NCI-H187 (cell line): ENCODE results near the gene RALGAPA2.

Experiments used
- DNase-seq, 2 experiments: peaks; one replicate each; lab custom pipeline; 2025; lab: John Stamatoyannopoulos, UW

RALGAPA2 gene

DNA sequence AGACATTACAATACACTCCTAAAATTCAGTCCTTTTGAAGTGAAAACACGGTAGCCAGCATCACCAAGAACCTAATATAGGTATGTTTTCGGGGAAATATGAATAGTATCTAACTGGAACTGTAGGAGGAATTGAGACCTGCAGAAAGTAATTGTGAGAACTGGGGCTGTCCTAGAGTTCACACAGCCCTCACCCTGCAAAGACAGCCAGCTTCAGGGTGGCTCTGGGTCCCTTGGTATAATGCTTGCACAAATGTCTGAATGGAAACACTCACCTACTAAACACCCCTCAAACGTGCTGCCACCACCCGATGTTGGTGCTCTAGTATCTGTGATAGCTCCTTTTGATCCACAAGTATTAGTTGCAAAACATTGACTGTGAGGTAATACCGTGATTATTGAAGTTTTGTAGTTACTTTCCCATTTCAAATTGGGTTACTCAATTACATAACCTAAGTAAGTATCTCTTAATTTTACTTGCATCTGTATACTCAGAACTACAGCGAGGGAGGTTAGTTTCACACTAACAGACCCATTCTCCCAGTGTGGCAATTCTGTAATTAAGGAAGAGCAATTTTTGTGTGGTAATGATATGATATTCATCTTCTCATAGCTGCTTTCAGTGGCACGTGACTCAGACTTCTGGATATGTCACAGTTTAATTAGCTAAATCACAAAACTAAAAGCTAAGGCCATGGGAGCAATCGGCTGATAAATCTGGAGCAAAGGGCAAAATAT lies 215.0 kb downstream of the RALGAPA2 start:
- DNase-seq = no peak

DNA sequence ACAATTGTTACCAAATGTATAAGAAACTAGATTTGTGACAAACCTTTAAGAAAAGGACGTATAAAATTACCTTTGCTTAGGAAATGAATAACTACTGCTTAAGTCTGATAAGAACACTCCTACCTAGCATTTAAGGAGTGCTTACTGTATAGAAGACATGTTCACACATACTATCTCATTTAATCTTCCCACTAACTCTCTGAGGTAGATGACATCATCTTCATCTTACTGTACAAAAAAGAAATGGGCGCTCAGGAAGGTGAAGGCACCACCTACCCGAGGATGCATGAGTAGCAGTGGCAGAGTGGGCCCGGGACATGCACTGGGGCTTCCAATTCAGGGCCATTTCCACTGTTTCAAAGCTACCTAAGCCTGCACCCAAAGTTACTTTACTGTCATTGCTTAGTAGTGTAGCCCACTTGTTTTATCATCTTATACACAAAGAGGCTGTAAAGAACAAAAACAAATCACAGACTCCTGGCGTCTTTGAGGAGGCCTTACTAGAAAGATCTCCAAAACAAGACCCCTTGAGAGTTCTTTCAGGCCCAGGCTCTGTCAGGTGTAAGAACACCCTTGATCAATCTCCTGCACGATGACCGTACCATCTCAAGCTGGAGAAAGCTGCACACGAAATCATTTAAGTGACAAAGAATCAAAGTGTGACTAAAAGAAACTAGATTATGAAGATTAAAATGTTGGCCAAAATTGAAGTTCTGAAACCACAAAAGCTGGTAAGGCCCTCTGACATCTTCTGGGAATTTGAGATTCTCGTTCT lies 216.5 kb downstream of the RALGAPA2 start:
- DNase-seq = no peak

DNA sequence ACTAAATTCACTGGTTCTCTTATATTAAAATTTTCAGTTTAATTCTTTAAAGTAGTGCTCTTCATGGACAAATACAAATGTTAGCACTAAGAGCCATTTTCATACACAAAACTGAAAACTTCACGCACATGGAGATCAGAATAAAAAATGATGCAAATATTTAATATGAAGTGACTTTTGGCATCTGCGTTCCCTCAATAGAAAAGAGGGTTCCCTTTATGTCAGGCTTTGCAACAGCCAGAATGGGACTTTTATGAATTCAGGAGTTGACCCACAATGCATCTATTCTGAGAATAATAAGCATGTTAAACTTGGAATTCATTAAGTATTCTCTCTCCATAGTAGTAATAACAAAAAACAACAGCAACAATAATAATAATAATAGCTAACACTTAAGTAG lies 218.7 kb downstream of the RALGAPA2 start:
- no peak for DNase-seq

DNA sequence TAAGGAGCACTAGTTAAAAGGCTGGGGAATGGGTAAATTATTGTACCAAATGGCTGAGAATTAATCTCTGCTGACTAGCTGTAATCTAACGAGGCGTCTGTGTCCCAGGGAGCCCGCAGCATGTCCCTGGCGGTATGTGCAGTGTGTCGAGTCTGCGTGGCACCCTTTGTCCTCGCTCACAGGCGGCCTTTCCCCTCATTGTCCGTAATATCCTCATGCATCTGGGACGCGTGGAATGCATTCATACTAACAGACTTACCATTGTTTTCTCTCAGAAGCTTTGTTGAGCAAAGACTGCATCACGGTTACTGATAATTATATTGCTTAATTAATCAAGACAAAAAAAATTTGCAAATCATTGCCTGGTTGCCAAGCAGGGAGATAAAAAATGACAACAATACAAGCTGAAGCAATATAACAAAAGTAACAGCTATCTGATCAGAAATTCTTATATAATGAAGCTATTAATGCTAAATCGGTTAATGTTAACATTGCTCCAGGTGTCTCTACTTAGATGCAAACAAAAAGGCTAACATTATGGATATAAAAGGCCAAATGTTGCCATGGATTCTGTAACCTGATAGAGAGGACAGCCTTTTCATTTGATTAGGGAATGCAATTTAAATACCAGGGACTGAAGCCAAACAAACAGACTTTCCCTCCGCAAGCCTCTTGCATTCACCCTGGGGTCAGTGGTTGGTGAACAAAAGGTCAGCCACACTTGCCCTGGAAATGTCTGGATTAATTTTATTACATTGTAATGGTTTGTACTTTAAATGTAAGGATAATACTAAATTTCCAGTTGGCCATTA lies 219.7 kb downstream of the RALGAPA2 start:
- no peak for DNase-seq

DNA sequence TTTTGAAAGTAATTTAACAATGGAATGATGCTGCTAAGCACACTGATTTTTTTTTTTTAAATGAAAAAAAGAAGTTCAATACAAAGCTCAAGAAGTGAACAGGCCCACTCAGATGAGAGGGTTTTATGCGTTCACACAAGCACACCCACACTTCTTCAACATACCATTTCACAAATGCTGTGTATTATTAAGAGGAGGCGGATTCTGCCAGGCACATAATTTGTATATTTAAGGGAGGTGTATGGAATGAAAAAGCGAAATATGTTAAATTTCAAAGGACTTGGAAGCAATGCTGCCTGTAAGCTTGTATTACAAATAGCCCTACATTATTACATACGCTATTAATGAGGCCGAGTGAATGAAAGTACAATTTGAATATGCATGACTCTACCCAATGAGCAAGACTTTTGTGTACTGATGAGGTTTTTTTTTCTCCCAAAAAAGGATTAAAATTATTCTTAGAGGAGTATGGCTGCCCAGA lies 220.6 kb downstream of the RALGAPA2 start:
- no peak for DNase-seq

DNA sequence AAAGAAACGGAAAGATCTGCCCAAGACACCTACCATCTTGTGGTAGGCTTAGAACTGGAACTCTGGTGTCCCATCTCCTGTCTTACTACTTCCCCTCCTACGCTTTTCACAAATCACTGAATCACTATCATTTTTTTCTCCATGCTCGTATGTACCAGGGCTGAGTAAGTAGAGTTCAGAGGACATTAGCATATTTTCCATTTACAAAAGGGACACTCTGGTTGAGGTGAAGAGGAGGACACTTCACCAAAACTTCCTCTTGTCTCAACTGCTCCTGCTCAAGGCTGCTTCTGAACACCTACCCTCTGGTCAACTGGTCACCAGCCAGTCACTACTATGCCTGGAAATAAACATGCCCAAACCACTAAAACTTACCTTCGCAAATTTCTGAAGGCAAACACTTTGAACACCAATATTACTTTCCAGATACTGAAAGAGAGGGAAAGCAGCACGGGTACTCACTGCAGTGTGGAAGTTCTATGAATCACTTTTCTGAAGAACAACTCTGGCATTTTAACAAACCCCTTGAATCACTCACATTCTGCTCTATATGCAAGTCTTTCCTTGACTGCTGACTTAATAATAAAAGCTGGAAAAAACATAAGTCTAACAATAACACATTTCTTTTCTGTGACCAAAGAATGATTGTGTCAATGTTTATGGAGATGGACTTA lies 221.2 kb downstream of the RALGAPA2 start:
- DNase-seq = no peak

DNA sequence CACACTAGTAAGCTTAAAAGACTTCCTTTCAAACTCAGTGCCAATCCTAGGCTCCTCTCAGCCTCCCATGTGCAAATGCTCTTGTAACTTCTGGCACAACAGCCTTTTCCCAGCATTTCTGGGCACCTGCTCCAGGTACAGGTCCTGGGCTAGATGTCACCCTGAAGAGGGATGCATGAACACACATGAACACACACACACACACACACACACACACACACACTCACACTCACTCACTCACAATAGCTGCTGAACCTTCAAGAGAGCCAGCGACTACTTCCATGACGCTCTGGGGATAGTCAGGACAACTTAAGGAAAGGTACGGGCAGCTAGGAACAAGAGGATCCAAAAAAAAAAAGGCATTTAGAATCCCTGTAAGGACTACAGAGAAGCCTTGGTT lies 221.8 kb downstream of the RALGAPA2 start:
- DNase-seq = no peak

DNA sequence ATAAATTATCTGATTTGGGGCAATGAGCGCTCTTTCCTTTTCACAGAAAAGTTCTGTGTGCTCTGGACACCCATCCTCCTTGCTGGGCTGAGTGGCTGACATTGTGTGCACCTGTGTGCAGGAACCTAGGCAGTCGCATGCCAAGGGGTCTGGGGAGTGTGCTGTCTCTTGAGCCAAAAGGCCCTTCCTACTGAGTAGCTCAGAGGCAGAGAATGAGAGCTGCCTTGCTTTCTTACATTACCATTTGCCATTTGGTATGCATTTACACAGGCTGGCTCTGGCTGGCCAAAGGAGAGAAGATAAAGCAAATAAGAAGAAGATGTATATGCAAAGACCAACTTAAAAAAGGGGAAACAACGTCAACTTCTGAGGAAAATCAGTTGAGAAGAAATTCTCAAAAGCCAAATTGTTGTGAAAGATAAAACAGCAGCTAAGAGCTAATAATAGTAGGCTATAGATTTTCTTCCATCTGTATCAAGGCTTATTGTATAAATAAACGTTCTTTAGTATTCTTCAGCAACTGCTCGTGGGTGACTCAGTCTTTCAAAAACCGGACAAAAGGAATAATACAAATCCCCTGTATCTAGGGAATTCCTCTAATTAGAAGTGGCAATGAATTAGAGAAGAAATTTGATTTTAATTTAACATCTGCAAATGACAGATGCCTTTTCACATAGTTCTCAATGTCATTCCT lies 222.6 kb downstream of the RALGAPA2 start:
- no peak for DNase-seq

DNA sequence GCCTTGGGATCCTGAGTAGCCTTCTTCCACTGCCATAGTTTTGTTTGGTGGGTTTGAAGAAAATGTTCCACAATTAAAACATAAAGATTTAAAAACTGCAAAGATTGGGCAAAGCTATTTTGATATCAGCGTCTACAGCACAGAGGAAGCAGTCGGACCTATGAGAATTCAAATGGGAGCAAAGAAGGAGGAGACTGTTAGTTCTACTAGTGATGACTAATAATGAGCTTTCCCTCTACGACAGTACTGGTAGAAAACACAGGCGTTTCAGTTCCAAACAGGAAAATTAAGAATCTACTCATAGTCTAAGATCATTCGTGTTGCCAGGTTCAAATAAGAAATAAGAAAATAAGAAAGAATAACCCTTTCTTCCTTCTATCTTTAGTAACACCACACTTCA lies 223.4 kb downstream of the RALGAPA2 start:
- DNase-seq = no peak

DNA sequence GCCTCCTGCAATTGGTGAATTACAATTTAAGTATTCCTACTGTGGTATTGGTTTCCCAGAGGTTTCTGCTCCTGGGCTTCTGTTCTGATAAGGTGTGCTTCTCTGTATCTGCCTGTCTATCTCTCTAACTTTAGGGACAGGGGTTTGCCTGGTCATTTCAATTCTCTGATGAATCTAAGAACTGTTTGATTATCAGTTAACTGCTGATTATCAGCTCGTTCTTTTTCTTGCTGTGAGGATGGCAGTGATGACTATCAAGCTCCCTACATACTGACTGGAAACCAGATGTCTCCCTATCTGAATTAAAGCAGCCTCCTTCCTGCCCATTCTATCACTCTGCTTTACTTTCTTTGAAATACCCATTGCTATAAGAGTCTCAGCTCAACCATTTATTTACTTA lies 224.1 kb downstream of the RALGAPA2 start:
- no peak for DNase-seq

DNA sequence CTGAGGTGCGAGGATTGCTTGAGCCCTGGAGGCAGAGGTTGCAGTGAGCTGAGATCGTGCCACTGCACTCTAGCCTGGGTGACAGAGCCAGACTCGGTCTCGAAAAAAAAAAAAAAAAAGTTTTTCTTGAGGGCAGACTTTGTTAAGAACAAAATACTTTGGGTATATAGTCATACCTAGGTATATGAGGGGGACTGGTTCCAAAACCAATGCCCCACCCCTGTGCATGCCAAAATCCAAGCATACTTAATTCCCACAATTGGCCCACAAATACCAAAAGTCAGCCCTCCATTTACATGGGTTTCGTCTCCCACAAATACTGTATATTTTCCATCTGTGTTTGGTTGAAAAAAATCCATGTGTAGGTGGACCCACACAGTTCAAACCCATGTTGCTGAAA lies 224.6 kb downstream of the RALGAPA2 start:
- no peak for DNase-seq

DNA sequence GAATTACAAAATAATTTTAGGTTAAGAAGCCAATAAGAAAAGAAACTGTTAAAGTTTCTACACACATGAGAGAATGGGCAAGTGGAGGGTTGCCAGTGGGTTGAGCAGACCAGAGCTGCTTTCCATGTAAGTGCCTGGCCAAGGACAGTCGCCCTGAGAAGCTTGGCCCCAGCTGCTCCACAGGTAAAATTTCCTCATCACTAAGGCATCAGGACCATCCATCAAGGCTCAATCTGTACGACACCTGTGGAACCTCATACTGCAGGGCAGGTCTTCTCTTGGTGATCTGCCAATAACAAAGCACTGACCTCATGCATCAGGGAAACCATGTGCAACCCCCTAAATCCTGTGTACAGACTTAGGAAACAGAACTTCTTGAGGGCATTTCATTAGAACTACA lies 229.1 kb downstream of the RALGAPA2 start:
- no peak for DNase-seq

DNA sequence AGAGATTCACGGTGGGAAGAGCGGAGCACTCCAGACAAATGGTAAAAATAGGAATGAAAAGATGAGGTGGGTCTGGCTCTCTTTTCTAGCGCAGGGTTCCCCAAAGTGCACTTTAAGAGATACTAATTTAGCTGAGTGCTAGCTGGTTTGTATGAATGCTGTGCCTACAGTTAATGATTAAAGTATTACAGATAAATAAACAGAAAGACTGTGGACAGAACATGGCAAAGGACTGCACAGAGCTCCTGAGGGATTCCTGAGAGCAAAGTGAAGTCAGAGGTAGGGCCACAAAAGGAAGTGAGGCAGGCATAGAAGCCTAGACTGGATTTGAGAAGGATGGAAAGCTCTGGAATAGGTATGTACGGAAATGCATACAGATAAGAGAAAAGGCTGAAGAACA lies 230.0 kb downstream of the RALGAPA2 start:
- DNase-seq = no peak

DNA sequence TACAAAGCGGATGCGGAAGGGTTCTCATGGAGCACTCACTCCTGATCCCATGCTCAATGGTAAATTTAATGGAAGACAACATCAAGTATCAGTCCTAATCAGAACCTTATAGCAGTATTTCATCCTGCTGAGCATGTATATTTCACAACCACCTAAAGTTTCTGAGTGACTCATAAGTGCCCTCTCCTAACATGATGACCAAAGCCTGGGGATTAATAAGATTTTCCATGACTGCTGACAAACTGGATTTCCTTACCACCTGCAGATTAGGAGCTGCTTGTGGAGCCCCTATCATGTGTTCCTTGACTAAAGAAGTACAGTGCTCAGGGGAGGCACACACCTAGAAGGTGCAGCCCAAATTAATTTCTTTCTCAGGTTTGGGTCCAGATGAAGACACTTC lies 231.8 kb downstream of the RALGAPA2 start:
- DNase-seq = no peak

DNA sequence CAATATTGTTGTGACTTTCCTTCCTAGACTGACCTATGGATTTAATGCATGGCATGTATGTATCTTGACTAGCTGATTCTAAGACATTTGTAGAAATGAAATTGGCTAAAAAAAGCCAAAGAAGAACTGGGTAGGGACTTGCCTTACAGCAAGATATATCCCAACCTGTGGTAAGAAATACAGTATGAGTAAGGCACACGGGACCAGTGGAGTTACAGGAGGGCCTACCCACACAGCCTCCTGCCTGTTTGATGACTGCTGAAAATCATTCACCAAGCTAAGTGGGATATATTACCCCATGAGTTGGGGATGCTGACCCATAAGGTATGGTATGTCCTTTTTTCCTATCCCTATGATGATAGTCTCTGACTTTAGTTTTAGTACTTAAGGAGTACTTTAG lies 232.3 kb downstream of the RALGAPA2 start:
- no peak for DNase-seq

DNA sequence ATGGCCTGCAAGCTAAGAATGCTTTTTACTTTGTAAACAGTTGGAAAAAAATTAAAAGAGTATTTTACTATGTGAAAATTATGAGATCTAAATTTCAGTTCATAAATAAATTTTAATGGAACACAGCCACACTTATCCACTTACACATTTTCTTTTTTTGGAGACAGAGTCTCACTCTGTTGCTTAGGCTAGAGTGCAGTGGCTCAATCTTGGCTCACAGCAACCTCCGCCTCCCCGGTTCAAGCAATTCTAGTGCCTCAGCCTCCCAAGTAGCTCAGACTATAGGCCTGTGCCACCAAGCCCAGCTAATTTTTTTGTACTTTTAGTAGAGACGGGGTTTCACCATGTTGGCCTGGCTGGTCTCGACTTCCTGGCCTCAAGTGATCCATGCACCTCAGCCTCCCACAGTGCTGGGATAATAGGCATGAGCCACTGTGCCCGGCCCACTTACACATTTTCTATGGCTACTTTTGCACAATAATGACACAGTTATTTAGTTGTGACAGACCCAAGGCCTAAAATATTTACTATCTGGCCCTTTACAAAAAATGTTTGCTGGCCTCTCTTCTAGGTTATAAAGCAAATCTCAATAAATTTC lies 234.9 kb downstream of the RALGAPA2 start:
- no peak for DNase-seq

DNA sequence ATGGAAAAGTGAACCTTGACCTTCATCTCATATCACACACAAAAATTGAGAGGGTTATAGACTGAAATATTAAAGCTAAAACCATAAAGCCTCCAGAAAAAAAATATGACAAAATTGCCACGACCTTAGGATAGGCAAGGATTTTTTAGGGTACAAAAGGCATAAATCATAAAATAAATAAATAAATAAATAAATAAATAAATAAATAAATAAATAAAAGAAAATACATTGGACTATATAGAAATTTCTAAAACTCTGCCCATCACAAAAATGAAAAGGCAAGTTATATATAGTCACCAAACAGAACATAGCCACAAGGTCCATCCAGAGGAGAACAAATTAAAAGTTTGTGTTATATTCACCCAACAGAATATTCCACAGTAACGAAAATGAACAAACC lies 235.9 kb downstream of the RALGAPA2 start:
- DNase-seq = no peak

DNA sequence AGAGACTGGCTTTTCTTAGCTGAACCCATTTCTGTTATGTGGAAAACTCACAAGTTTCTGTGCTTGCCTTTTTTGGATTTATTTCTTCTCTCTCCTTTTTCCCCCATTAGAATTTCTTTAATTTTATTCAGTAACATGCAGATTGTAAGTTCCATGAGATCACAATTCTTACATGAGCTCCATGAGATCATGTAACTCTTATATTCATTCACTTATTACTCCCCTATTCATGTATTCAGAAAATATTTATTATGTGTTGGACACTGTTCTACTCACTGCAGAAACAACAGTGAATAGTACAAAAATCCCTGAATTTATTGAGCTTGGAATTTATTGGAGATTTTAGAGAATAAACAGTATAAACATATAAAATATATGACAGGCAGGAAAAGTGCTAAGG lies 238.8 kb downstream of the RALGAPA2 start:
- no peak for DNase-seq

DNA sequence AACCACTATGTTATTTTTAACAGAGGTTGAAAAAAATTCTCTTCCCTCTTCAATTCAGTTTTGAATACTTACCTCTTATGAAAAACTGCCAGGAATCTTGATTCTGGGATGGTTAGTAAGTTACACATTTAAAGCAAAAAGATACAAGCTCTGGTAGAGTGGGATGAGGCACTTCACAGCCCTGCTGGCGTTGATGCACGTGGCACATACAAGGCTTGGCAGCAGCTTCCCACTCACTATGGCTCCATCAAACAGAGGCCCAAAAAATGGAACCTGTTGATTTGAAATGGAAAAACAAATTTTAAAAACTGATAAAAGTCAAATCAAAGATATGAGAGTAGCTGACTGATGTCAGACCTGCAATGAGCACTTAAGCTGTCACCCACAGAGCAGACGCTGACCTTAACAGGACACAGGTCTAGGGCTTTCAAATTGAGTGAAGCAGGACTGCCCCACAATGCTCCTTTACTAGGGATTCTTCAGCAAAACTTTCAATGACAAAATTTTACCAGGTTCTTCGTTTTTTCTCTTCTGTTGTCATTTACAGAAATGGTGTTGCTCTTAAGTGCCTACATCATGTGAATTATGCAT lies 239.7 kb downstream of the RALGAPA2 start:
- DNase-seq = no peak

DNA sequence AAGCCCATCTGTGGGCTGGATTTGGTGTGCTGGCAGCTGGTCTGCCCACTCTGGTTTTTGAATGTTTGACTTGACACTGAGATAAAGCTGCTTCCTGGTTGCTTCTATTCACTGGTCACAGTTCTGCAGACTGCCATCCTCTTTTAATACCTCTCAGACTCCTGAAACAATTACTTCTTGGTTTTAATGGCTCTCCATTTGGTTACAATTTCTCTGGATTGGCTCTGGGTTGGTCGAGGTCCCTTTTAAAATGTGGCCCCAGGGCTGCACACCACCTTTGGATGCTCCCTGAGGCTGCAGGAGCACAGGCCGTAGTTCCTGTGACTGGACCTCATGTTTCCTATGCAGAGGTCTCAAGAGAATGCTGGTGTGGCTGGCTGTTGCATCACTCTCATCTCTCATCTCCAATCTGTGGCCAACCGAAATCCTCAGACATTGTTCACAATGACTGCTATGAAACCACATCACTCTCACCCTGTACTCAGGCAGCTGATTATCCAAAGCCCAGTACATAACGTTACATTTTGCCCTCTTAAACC lies 246.0 kb downstream of the RALGAPA2 start:
- no peak for DNase-seq
